Caco-2 (cell line): ENCODE data around the gene GPC5. TPM values are rescaled to one million over a fixed set of nuclear protein-coding genes. Genes with fewer than 3 reads are reported as not detected.

Source experiments
- BruUV-seq: library from RNA; stranded (reverse); fragments of 400-500 nt; replicated peaks from 2 replicates; lab custom pipeline; 2021; lab: Mats Ljungman, UMichigan
- CTCF ChIA-PET: fragments of 300-600 bp; sonication (Branson Sonifier 250); formaldehyde crosslinking; loops from one replicate; lab custom pipeline; 2022; ENCODE audit warnings: antibody characterized with exemption; lab: Charles Lee
- POLR2A ChIA-PET: fragments of 300-600 bp; sonication (Branson Sonifier 250); formaldehyde crosslinking; loops from one replicate; lab custom pipeline; 2022; ENCODE audit warnings: antibody characterized with exemption; lab: Charles Lee
- DNase-seq, 2 experiments: peaks; one replicate each; pipeline versions ENCODE4 v3.0.0 to v3.0.0-alpha.2; 2020 to 2022
- H3K27me3 ChIP-seq: replicated peaks from 2 replicates; pipeline ENCODE4 v1.6.0; 2011; ENCODE audit warnings: low read length; ENCODE audit not compliant: control insufficient read depth, insufficient read depth
- H3K36me3 ChIP-seq: 2 replicates; pipeline ENCODE4 v1.5.1; 2011; ENCODE audit warnings: low read length; ENCODE audit not compliant: control insufficient read depth, insufficient read depth
- H3K4me1 ChIP-seq: fragments of 250-450 bp; sonication (Bioruptor Pico); 2 replicates; pipeline ENCODE4 v1.5.1; 2020; ENCODE audit warnings: mild to moderate bottlenecking
- H3K4me3 ChIP-seq: 2 replicates; pipeline ENCODE4 v1.5.1; 2011; ENCODE audit warnings: low read depth, mild to moderate bottlenecking, control low read depth, low read length
- H3K9me3 ChIP-seq: fragments of 250-450 bp; sonication (Bioruptor Pico); 2 replicates; pipeline ENCODE4 v1.5.1; 2020; ENCODE audit warnings: mild to moderate bottlenecking, moderate library complexity
- H3K27ac Mint-ChIP-seq: one replicate; pipeline ENCODE4 v1.8.0; 2022; ENCODE audit warnings: mixed read lengths; ENCODE audit not compliant: unreplicated experiment
- H3K27me3 Mint-ChIP-seq: one replicate; pipeline ENCODE4 v1.8.0; 2022; ENCODE audit warnings: mixed read lengths; ENCODE audit not compliant: insufficient read depth, unreplicated experiment
- H3K36me3 Mint-ChIP-seq: one replicate; pipeline ENCODE4 v1.8.0; 2022; ENCODE audit warnings: mild to moderate bottlenecking, mixed read lengths; ENCODE audit not compliant: insufficient read depth, unreplicated experiment
- H3K4me1 Mint-ChIP-seq: one replicate; pipeline ENCODE4 v1.8.0; 2022; ENCODE audit warnings: low read depth, mixed read lengths; ENCODE audit not compliant: unreplicated experiment
- H3K4me3 Mint-ChIP-seq: one replicate; pipeline ENCODE4 v1.8.0; 2022; ENCODE audit warnings: mild to moderate bottlenecking, moderate library complexity, mixed read lengths; ENCODE audit not compliant: unreplicated experiment
- H3K9me3 Mint-ChIP-seq: one replicate; pipeline ENCODE4 v1.8.0; 2022; ENCODE audit warnings: mixed read lengths; ENCODE audit not compliant: unreplicated experiment
- CTCF ChIP-seq, 2 experiments: fragments of 200-600 bp in 1 of 2; IDR thresholded peaks; 1 replicate in 1 of 2; 2 replicates in 1 of 2; pipeline versions ENCODE4 v1.5.1 to v1.8.0; 2011 to 2022; ENCODE audit warnings: antibody characterized with exemption in 1 of 2, control low read depth in 1 of 2, inconsistent platforms in 1 of 2, low read depth in 1 of 2, low read length in 1 of 2, mild to moderate bottlenecking in 1 of 2, moderate library complexity in 1 of 2; ENCODE audit not compliant: insufficient read depth in 1 of 2, severe bottlenecking in 1 of 2, unreplicated experiment in 1 of 2
- intact Hi-C: fragments of 100-400 bp; cut with micrococcal nuclease; formaldehyde crosslinking; loops from one replicate; pipeline ENCODE4 v1.10.0; 2022; ENCODE audit not compliant: unreplicated experiment
- total RNA-seq: library from RNA; stranded (reverse); gene quantifications from 2 replicates; pipeline ENCODE4 v1.2.3, GENCODE V29; 2022

The GPC5 gene
- total RNA-seq, 1 experiment from 2014 or later = 4.1 TPM

GRCh38 chr13:91986761-91987483 is 588.5 kb downstream of the GPC5 start:
- H3K27ac Mint-ChIP-seq = no peak overlapping the region
- intact Hi-C loops = no loop called here
- POLR2A ChIA-PET = no interaction called here
- H3K36me3 ChIP-seq = no peaks in the 10 kb centered on the region
- H3K4me1 ChIP-seq = no peaks in the 10 kb centered on the region
- H3K27me3 Mint-ChIP-seq = no peaks in the 10 kb centered on the region
- DNase-seq = no peak
- no peaks in the 10 kb centered on the region for H3K27me3 ChIP-seq
- H3K36me3 Mint-ChIP-seq = no peaks in the 10 kb centered on the region
- H3K9me3 ChIP-seq = no peaks in the 10 kb centered on the region
- TF ChIP-seq CTCF (IDR thresholded peaks at IDR 0.05; ENCODE audit: insufficient read depth in 1 of 2, low read depth in 1 of 2, low read length in 1 of 2, severe bottlenecking in 1 of 2, unreplicated experiment in 1 of 2) = no peak
- H3K9me3 Mint-ChIP-seq = no peaks in the 10 kb centered on the region
- no peaks in the 10 kb centered on the region for H3K4me1 Mint-ChIP-seq
- no peak overlapping the region for H3K4me3 Mint-ChIP-seq
- BruUV-seq = no TSS peak
- CTCF ChIA-PET = no interaction called here
- no peak overlapping the region for H3K4me3 ChIP-seq

- CTCF ChIA-PET = no interaction called here
- no TSS peak for BruUV-seq
- Histone ChIP-seq H3K27me3 (no peaks in the 10 kb centered on the region), H3K4me3 (no peak overlapping the region), H3K4me1 (no peaks in the 10 kb centered on the region), H3K36me3 (no peaks in the 10 kb centered on the region), H3K9me3 (no peaks in the 10 kb centered on the region)
- Mint-ChIP-seq H3K36me3 (no peaks in the 10 kb centered on the region), H3K27ac (no peak overlapping the region), H3K9me3 (no peaks in the 10 kb centered on the region), H3K27me3 (no peaks in the 10 kb centered on the region), H3K4me1 (no peaks in the 10 kb centered on the region), H3K4me3 (no peak overlapping the region)
- POLR2A ChIA-PET = no interaction called here
- TF ChIP-seq CTCF (IDR thresholded peaks at IDR 0.05; ENCODE audit: insufficient read depth in 1 of 2, low read depth in 1 of 2, low read length in 1 of 2, severe bottlenecking in 1 of 2, unreplicated experiment in 1 of 2) = no peak
- DNase-seq = no peak
- intact Hi-C loops = no loop called here
Observed at GRCh38 chr13:91988331-91988730, 589.9 kb downstream of the GPC5 start.

- Histone ChIP-seq H3K36me3 (no peaks in the 10 kb centered on the region), H3K9me3 (no peaks in the 10 kb centered on the region; the same call in 1 of the 2 replicates), H3K4me1 (no peaks in the 10 kb centered on the region), H3K4me3 (no peak overlapping the region), H3K27me3 (peaks cover 2% of the 10 kb centered on the region)
- DNase-seq = no peak
- POLR2A ChIA-PET = no interaction called here
- peaks cover 2% of the 10 kb centered on the region for H3K4me1 Mint-ChIP-seq
- H3K27ac Mint-ChIP-seq = no peak overlapping the region
- no peak for TF ChIP-seq CTCF (IDR thresholded peaks at IDR 0.05; ENCODE audit: insufficient read depth in 1 of 2, low read depth in 1 of 2, low read length in 1 of 2, severe bottlenecking in 1 of 2, unreplicated experiment in 1 of 2)
- H3K9me3 Mint-ChIP-seq = no peaks in the 10 kb centered on the region
- H3K4me3 Mint-ChIP-seq = no peak overlapping the region
- BruUV-seq = no TSS peak
- H3K27me3 Mint-ChIP-seq = peaks cover 11% of the 10 kb centered on the region
- intact Hi-C loops = no loop called here
- CTCF ChIA-PET = no interaction called here
- no peaks in the 10 kb centered on the region for H3K36me3 Mint-ChIP-seq
Observed at GRCh38 chr13:92012787-92013186, 614.4 kb downstream of the GPC5 start.
